VCaP (cell line): ENCODE measurements around the gene AP4E1.
"Not testable (repeated sequence)": the region's sequence is repeated elsewhere in the genome, so short reads cannot be mapped to it uniquely, and the experiment has no call there.

Source experiments
- H3K27ac ChIP-seq: fragments of 450-650 bp; 2 replicates; pipeline ENCODE4 v1.5.1; 2017
- CTCF ChIP-seq: fragments of 450-650 bp; conservative IDR thresholded peaks from 2 replicates; pipeline ENCODE4 v1.5.1; 2017; ENCODE audit warnings: mild to moderate bottlenecking, moderate library complexity

Gene AP4E1

GRCh38 chr15:50953302-50953701 lies 44.8 kb downstream of the AP4E1 start:
- H3K27ac ChIP-seq, result no peak overlapping the region
- TF ChIP-seq CTCF, result no peak

- H3K27ac ChIP-seq, result not testable (repeated sequence)
These were observed 46.4 kb downstream of the AP4E1 start for GRCh38 chr15:50954837-50955236.

GRCh38 chr15:50959717-50960116 lies 51.2 kb downstream of the AP4E1 start:
- TF ChIP-seq CTCF, result no peak
- no peak overlapping the region for H3K27ac ChIP-seq

GRCh38 chr15:50964075-50964474 lies 55.6 kb downstream of the AP4E1 start:
- no peak for TF ChIP-seq CTCF
- H3K27ac ChIP-seq, result no peak overlapping the region

GRCh38 chr15:50968353-50968752 lies 59.9 kb downstream of the AP4E1 start:
- no peak overlapping the region for H3K27ac ChIP-seq
- no peak for TF ChIP-seq CTCF

GRCh38 chr15:50970524-50970923 lies 62.0 kb downstream of the AP4E1 start:
- no peak overlapping the region for H3K27ac ChIP-seq
- no peak for TF ChIP-seq CTCF

- no peak for TF ChIP-seq CTCF
- H3K27ac ChIP-seq, result no peak overlapping the region
These were observed 62.6 kb downstream of the AP4E1 start for GRCh38 chr15:50971115-50971514.

GRCh38 chr15:50971542-50971941 lies 63.1 kb downstream of the AP4E1 start:
- no peak for TF ChIP-seq CTCF
- no peak overlapping the region for H3K27ac ChIP-seq
